NT2/D1 (cell line): ENCODE measurements around the gene NAA38.

Source experiments
- SUZ12 ChIP-seq: IDR thresholded peaks from 2 replicates; pipeline ENCODE4 v1.6.1; 2011; ENCODE audit not compliant: insufficient read length, insufficient read depth; ENCODE audit errors: extremely low read depth
- YY1 ChIP-seq: IDR thresholded peaks from 2 replicates; pipeline ENCODE4 v1.6.1; 2011; ENCODE audit not compliant: insufficient read length, insufficient read depth

GRCh38 chr17:7839190-7839875 lies 18.0 kb downstream of the NAA38 start:
- TF ChIP-seq SUZ12 (no peak), YY1 (no peak)
